GM12891 (cell line): ENCODE results near the gene CFAP61.

Experiments used
- PAX5 ChIP-seq: IDR thresholded peaks from 2 replicates; pipeline ENCODE4 v1.6.1; 2011; ENCODE audit warnings: low read length, moderate library complexity, mild to moderate bottlenecking; ENCODE audit not compliant: insufficient read depth, severe bottlenecking
- POLR2A ChIP-seq: IDR thresholded peaks from 2 replicates; pipeline ENCODE4 v1.6.1; 2011; ENCODE audit warnings: low read depth, low read length, control low read depth
- POLR2AphosphoS5 ChIP-seq: IDR thresholded peaks from 2 replicates; pipeline ENCODE4 v1.6.1; 2011; ENCODE audit warnings: low read depth, low read length, control low read depth
- POU2F2 ChIP-seq: IDR thresholded peaks from 2 replicates; pipeline ENCODE4 v1.6.1; 2011; ENCODE audit warnings: low read depth, mild to moderate bottlenecking, control low read depth, low read length, moderate library complexity
- SPI1 ChIP-seq: IDR thresholded peaks from 2 replicates; pipeline ENCODE4 v1.6.1; 2011; ENCODE audit warnings: low read depth, low read length, control low read depth
- TAF1 ChIP-seq: IDR thresholded peaks from 2 replicates; pipeline ENCODE4 v1.6.1; 2011; ENCODE audit warnings: low read depth, low read length, control low read depth

GRCh38 chr20:20248620-20249200, 196.4 kb downstream of the CFAP61 start:
- TF ChIP-seq POLR2A (no peak), POLR2AphosphoS5 (no peak), POU2F2 (no peak), TAF1 (no peak), SPI1 (no peak), PAX5 (no peak)
